Left ventricle myocardium inferior (tissue), 1 donor: ENCODE results near the gene AS3MT. TPM values are rescaled to one million over a fixed set of nuclear protein-coding genes. Genes with fewer than 3 reads are reported as not detected.
"Not testable (repeated sequence)": the region's sequence is repeated elsewhere in the genome, so short reads cannot be mapped to it uniquely, and the experiment has no call there.

ENCODE experiments used
- DNase-seq: peaks from one replicate; pipeline ENCODE4 v3.0.0-alpha.2; 2020
- H3K27ac ChIP-seq: fragments of 200-600 bp; replicated peaks from 2 replicates; pipeline ENCODE4 v1.8.0; 2021
- H3K27me3 ChIP-seq: fragments of 200-600 bp; 2 replicates; pipeline ENCODE4 v1.8.0; 2021; ENCODE audit warnings: low read depth
- H3K36me3 ChIP-seq: fragments of 200-600 bp; 2 replicates; pipeline ENCODE4 v1.8.0; 2021
- H3K4me1 ChIP-seq: fragments of 200-600 bp; 2 replicates; pipeline ENCODE4 v1.8.0; 2021
- H3K4me3 ChIP-seq: fragments of 200-600 bp; 2 replicates; pipeline ENCODE4 v1.8.0; 2021; ENCODE audit warnings: mild to moderate bottlenecking, moderate library complexity
- H3K9me3 ChIP-seq: fragments of 200-600 bp; replicated peaks from 2 replicates; pipeline ENCODE4 v1.8.0; 2021
- CTCF ChIP-seq: fragments of 200-600 bp; IDR thresholded peaks from 2 replicates; pipeline ENCODE4 v1.8.0; 2021; ENCODE audit warnings: antibody characterized with exemption, mild to moderate bottlenecking, borderline replicate concordance
- intact Hi-C: fragments of 100-400 bp; cut with micrococcal nuclease; formaldehyde crosslinking; loops from one replicate; pipeline ENCODE4 v1.11.0; 2022
- long read RNA-seq: library from polyadenylated mRNA; unstranded; transcript quantifications from one replicate; pipeline ENCODE4 v2.0.0, GENCODE V29; 2021
- total RNA-seq: library from RNA; stranded (reverse); fragmentation: NEBNext Ultra II Directional; extraction: Animal tissue kit (Norgen Biotek cat#: 25700); gene quantifications from one replicate; pipeline ENCODE4 v1.2.1, GENCODE V29; 2021
- donor health status: DM: no; HTN: yes; CAD: no; lungs with severe emphysema.

AS3MT gene
- 17.2 TPM for total RNA-seq
- long read RNA-seq, partial matches to known transcripts: 0 of 2 reads
- long read RNA-seq, other reads (novel, unspliced or antisense): 1 of 2 reads

GRCh38 chr10:102869258-102870198 is at the start of gene AS3MT:
Gene AS3MT, plus strand, starts transcription at chr10:102869470. Its CDS starts 123 bp downstream, at chr10:102869593.
- H3K27ac ChIP-seq: peak within 1 kb of the TSS; percentile 65
- peaks cover 6% of the 10 kb centered on the region for H3K27me3 ChIP-seq
- no peaks in the 10 kb centered on the region for H3K9me3 ChIP-seq
- peak within 1 kb of the TSS; percentile 68 for H3K4me3 ChIP-seq
- peak; percentile 31 for DNase-seq
- H3K36me3 ChIP-seq: peaks cover 5% of the 10 kb centered on the region
- peaks cover 16% of the 10 kb centered on the region for H3K4me1 ChIP-seq
- no peak for TF ChIP-seq CTCF
- intact Hi-C loops: no loop called here

- peak overlapping the region; percentile 57 for H3K27ac ChIP-seq
- intact Hi-C loops, DNase-seq, H3K27me3 ChIP-seq, H3K4me3 ChIP-seq, H3K9me3 ChIP-seq, H3K36me3 ChIP-seq: not testable (repeated sequence)
- H3K4me1 ChIP-seq: peaks cover 38% of the 10 kb centered on the region
Measured at GRCh38 chr10:102820008-102820407, 49.3 kb upstream of the AS3MT start.

GRCh38 chr10:102822222-102822621 is 47.0 kb upstream of the AS3MT start:
- H3K27ac ChIP-seq: no peak overlapping the region
- intact Hi-C loops: no loop called here
- H3K36me3 ChIP-seq: no peaks in the 10 kb centered on the region
- no peak for TF ChIP-seq CTCF
- H3K4me1 ChIP-seq: peaks cover 18% of the 10 kb centered on the region
- H3K4me3 ChIP-seq: no peak overlapping the region
- no peaks in the 10 kb centered on the region for H3K9me3 ChIP-seq
- no peak for DNase-seq
- no peaks in the 10 kb centered on the region for H3K27me3 ChIP-seq

- H3K27me3 ChIP-seq: no peaks in the 10 kb centered on the region
- no peak for TF ChIP-seq CTCF
- H3K4me1 ChIP-seq: peaks cover under 1% of the 10 kb centered on the region
- no peaks in the 10 kb centered on the region for H3K36me3 ChIP-seq
- intact Hi-C loops: no loop called here
- no peak for DNase-seq
- no peaks in the 10 kb centered on the region for H3K9me3 ChIP-seq
- no peak overlapping the region for H3K27ac ChIP-seq
- H3K4me3 ChIP-seq: no peak overlapping the region
Measured at GRCh38 chr10:102824664-102825063, 44.6 kb upstream of the AS3MT start.

- no peak for DNase-seq
- intact Hi-C loops: no loop called here
- Histone ChIP-seq H3K4me1 (no peaks in the 10 kb centered on the region), H3K4me3 (no peak overlapping the region), H3K27me3 (no peaks in the 10 kb centered on the region), H3K27ac (no peak overlapping the region), H3K9me3 (no peaks in the 10 kb centered on the region), H3K36me3 (no peaks in the 10 kb centered on the region)
- no peak for TF ChIP-seq CTCF
Measured at GRCh38 chr10:102826148-102826796, 43.0 kb upstream of the AS3MT start.

GRCh38 chr10:102827597-102827975 is 41.7 kb upstream of the AS3MT start:
- intact Hi-C loops: no loop called here
- Histone ChIP-seq H3K27ac (no peak overlapping the region), H3K36me3 (no peaks in the 10 kb centered on the region), H3K9me3 (no peaks in the 10 kb centered on the region), H3K4me3 (no peak overlapping the region), H3K4me1 (no peaks in the 10 kb centered on the region), H3K27me3 (no peaks in the 10 kb centered on the region)
- TF ChIP-seq CTCF: no peak
- no peak for DNase-seq
